ENCODE measurements around the gene ANKRD60.

ANKRD60 gene

GRCh38 chr20:58233393-58233792 is 4.9 kb upstream of the ANKRD60 start:
- H3K27ac ChIP-seq (ENCODE audit: low read depth, low read length): no peak overlapping the region
- H3K4me3 ChIP-seq (ENCODE audit: low read length): no peak overlapping the region
- no peak overlapping the region for H3K9ac ChIP-seq (ENCODE audit: low read depth, low read length)
- H3K36me3 ChIP-seq (ENCODE audit: insufficient read depth, low read length): no peaks in the 10 kb centered on the region
- whole genome bisulfite sequencing: 93% methylated on average over 8 of the region's 8 CpGs
- peaks cover 16% of the 10 kb centered on the region for H3K4me1 ChIP-seq (ENCODE audit: insufficient read depth, low read length)
- peaks cover 30% of the 10 kb centered on the region; the same call in 1 of the 2 replicates for H3K27me3 ChIP-seq (ENCODE audit: insufficient read depth, low read length)
- H3K9me3 ChIP-seq (ENCODE audit: insufficient read depth, low read depth, low read length): no peaks in the 10 kb centered on the region

- H3K9ac ChIP-seq (ENCODE audit: low read depth, low read length): no peak overlapping the region
- H3K36me3 ChIP-seq (ENCODE audit: insufficient read depth, low read length): no peaks in the 10 kb centered on the region
- H3K4me3 ChIP-seq (ENCODE audit: low read length): no peak overlapping the region
- peaks cover 16% of the 10 kb centered on the region for H3K4me1 ChIP-seq (ENCODE audit: insufficient read depth, low read length)
- WGBS: 80% methylated on average over 6 of the region's 6 CpGs
- H3K27ac ChIP-seq (ENCODE audit: low read depth, low read length): no peak overlapping the region
- H3K27me3 ChIP-seq (ENCODE audit: insufficient read depth, low read length): peaks cover 47% of the 10 kb centered on the region
- H3K9me3 ChIP-seq (ENCODE audit: insufficient read depth, low read depth, low read length): no peaks in the 10 kb centered on the region
These were observed 3.2 kb upstream of the ANKRD60 start for GRCh38 chr20:58231683-58232082.

GRCh38 chr20:58229198-58229798 is 845 bp upstream of the ANKRD60 start:
- peaks cover 12% of the 10 kb centered on the region for H3K4me1 ChIP-seq (ENCODE audit: insufficient read depth, low read length)
- H3K4me3 ChIP-seq (ENCODE audit: low read length): peak overlapping the region; percentile 66
- H3K36me3 ChIP-seq (ENCODE audit: insufficient read depth, low read length): no peaks in the 10 kb centered on the region
- H3K9ac ChIP-seq (ENCODE audit: low read depth, low read length): peak overlapping the region; percentile 84
- H3K27ac ChIP-seq (ENCODE audit: low read depth, low read length): peak overlapping the region; percentile 62
- no peaks in the 10 kb centered on the region for H3K9me3 ChIP-seq (ENCODE audit: insufficient read depth, low read depth, low read length)
- WGBS: 5% methylated on average over 11 of the region's 14 CpGs
- peaks cover 48% of the 10 kb centered on the region for H3K27me3 ChIP-seq (ENCODE audit: insufficient read depth, low read length)

GRCh38 chr20:58228103-58228483 is 360 bp downstream of the ANKRD60 start:
- no peaks in the 10 kb centered on the region for H3K36me3 ChIP-seq (ENCODE audit: insufficient read depth, low read length)
- 10% methylated on average over 29 of the region's 29 CpGs for WGBS
- H3K27ac ChIP-seq (ENCODE audit: low read depth, low read length): no peak overlapping the region
- peak overlapping the region; percentile 43 for H3K9ac ChIP-seq (ENCODE audit: low read depth, low read length)
- H3K9me3 ChIP-seq (ENCODE audit: insufficient read depth, low read depth, low read length): no peaks in the 10 kb centered on the region
- peaks cover 12% of the 10 kb centered on the region for H3K4me1 ChIP-seq (ENCODE audit: insufficient read depth, low read length)
- peak overlapping the region; percentile 60 for H3K4me3 ChIP-seq (ENCODE audit: low read length)
- H3K27me3 ChIP-seq (ENCODE audit: insufficient read depth, low read length): peaks cover 48% of the 10 kb centered on the region

- Histone ChIP-seq H3K9ac (ENCODE audit: low read depth, low read length) (no peak overlapping the region), H3K27me3 (ENCODE audit: insufficient read depth, low read length) (peaks cover 48% of the 10 kb centered on the region)
- 94% methylated on average over 5 of the region's 5 CpGs for WGBS
These were observed 906 bp downstream of the ANKRD60 start for GRCh38 chr20:58227391-58228102.

GRCh38 chr20:58225452-58226200 is 2.8 kb downstream of the ANKRD60 start:
- Histone ChIP-seq H3K9me3 (ENCODE audit: insufficient read depth, low read depth, low read length) (no peaks in the 10 kb centered on the region), H3K36me3 (ENCODE audit: insufficient read depth, low read length) (no peaks in the 10 kb centered on the region), H3K9ac (ENCODE audit: low read depth, low read length) (no peak overlapping the region), H3K4me3 (ENCODE audit: low read length) (no peak overlapping the region), H3K27ac (ENCODE audit: low read depth, low read length) (no peak overlapping the region), H3K4me1 (ENCODE audit: insufficient read depth, low read length) (peaks cover 12% of the 10 kb centered on the region), H3K27me3 (ENCODE audit: insufficient read depth, low read length) (peaks cover 48% of the 10 kb centered on the region)
- WGBS: 88% methylated on average over 15 of the region's 15 CpGs

More at GRCh38 chr20:58227391-58228102, 906 bp downstream of the ANKRD60 start:
- H3K9me3 ChIP-seq (ENCODE audit: insufficient read depth, low read depth, low read length): no peaks in the 10 kb centered on the region
- peak overlapping the region; percentile 60 for H3K4me3 ChIP-seq (ENCODE audit: low read length)
- no peaks in the 10 kb centered on the region for H3K36me3 ChIP-seq (ENCODE audit: insufficient read depth, low read length)
- H3K27ac ChIP-seq (ENCODE audit: low read depth, low read length): no peak overlapping the region
- H3K4me1 ChIP-seq (ENCODE audit: insufficient read depth, low read length): peaks cover 12% of the 10 kb centered on the region

- no peaks in the 10 kb centered on the region for H3K9me3 ChIP-seq (ENCODE audit: insufficient read depth, low read depth, low read length)
- peaks cover 8% of the 10 kb centered on the region for H3K4me1 ChIP-seq (ENCODE audit: insufficient read depth, low read length)
- no peak overlapping the region for H3K9ac ChIP-seq (ENCODE audit: low read depth, low read length)
- 87% methylated on average over 4 of the region's 5 CpGs for WGBS
- H3K4me3 ChIP-seq (ENCODE audit: low read length): no peak overlapping the region
- no peaks in the 10 kb centered on the region for H3K36me3 ChIP-seq (ENCODE audit: insufficient read depth, low read length)
- peaks cover 41% of the 10 kb centered on the region for H3K27me3 ChIP-seq (ENCODE audit: insufficient read depth, low read length)
- H3K27ac ChIP-seq (ENCODE audit: low read depth, low read length): no peak overlapping the region
These were observed 3.5 kb downstream of the ANKRD60 start for GRCh38 chr20:58224974-58225373.

GRCh38 chr20:58224097-58224496 is 4.4 kb downstream of the ANKRD60 start:
- WGBS: 97% methylated on average over 5 of the region's 5 CpGs
- Histone ChIP-seq H3K36me3 (ENCODE audit: insufficient read depth, low read length) (no peaks in the 10 kb centered on the region), H3K4me3 (ENCODE audit: low read length) (no peak overlapping the region), H3K4me1 (ENCODE audit: insufficient read depth, low read length) (0 out of 2 replicates have a peak, but pooled peaks cover 2% of the 10 kb centered on the region), H3K9me3 (ENCODE audit: insufficient read depth, low read depth, low read length) (0 out of 2 replicates have a peak, but pooled peaks cover 2% of the 10 kb centered on the region), H3K27me3 (ENCODE audit: insufficient read depth, low read length) (peaks cover 33% of the 10 kb centered on the region), H3K9ac (ENCODE audit: low read depth, low read length) (no peak overlapping the region), H3K27ac (ENCODE audit: low read depth, low read length) (no peak overlapping the region)

GRCh38 chr20:58223358-58223941 is 5.0 kb downstream of the ANKRD60 start:
- peaks cover 27% of the 10 kb centered on the region for H3K27me3 ChIP-seq (ENCODE audit: insufficient read depth, low read length)
- H3K36me3 ChIP-seq (ENCODE audit: insufficient read depth, low read length): no peaks in the 10 kb centered on the region
- no peaks in the 10 kb centered on the region for H3K4me1 ChIP-seq (ENCODE audit: insufficient read depth, low read length)
- 0 out of 2 replicates have a peak, but pooled peaks cover 4% of the 10 kb centered on the region for H3K9me3 ChIP-seq (ENCODE audit: insufficient read depth, low read depth, low read length)
- H3K9ac ChIP-seq (ENCODE audit: low read depth, low read length): no peak overlapping the region
- H3K4me3 ChIP-seq (ENCODE audit: low read length): no peak overlapping the region
- no peak overlapping the region for H3K27ac ChIP-seq (ENCODE audit: low read depth, low read length)
- 89% methylated on average over 8 of the region's 8 CpGs for WGBS

GRCh38 chr20:58222446-58222845 is 6.0 kb downstream of the ANKRD60 start:
- H3K27ac ChIP-seq (ENCODE audit: low read depth, low read length): no peak overlapping the region
- no peak overlapping the region for H3K4me3 ChIP-seq (ENCODE audit: low read length)
- peaks cover 18% of the 10 kb centered on the region for H3K27me3 ChIP-seq (ENCODE audit: insufficient read depth, low read length)
- H3K36me3 ChIP-seq (ENCODE audit: insufficient read depth, low read length): no peaks in the 10 kb centered on the region
- no peak overlapping the region for H3K9ac ChIP-seq (ENCODE audit: low read depth, low read length)
- WGBS: 92% methylated on average over 15 of the region's 15 CpGs
- 0 out of 2 replicates have a peak, but pooled peaks cover 4% of the 10 kb centered on the region for H3K9me3 ChIP-seq (ENCODE audit: insufficient read depth, low read depth, low read length)
- no peaks in the 10 kb centered on the region for H3K4me1 ChIP-seq (ENCODE audit: insufficient read depth, low read length)

GRCh38 chr20:58219342-58219700 is 9.1 kb downstream of the ANKRD60 start:
- Histone ChIP-seq H3K27me3 (ENCODE audit: insufficient read depth, low read length) (no peaks in the 10 kb centered on the region), H3K9me3 (ENCODE audit: insufficient read depth, low read depth, low read length) (0 out of 2 replicates have a peak, but pooled peaks cover 4% of the 10 kb centered on the region), H3K27ac (ENCODE audit: low read depth, low read length) (no peak overlapping the region), H3K4me3 (ENCODE audit: low read length) (no peak overlapping the region), H3K36me3 (ENCODE audit: insufficient read depth, low read length) (no peaks in the 10 kb centered on the region), H3K9ac (ENCODE audit: low read depth, low read length) (no peak overlapping the region), H3K4me1 (ENCODE audit: insufficient read depth, low read length) (no peaks in the 10 kb centered on the region)
- 94% methylated on average over 4 of the region's 4 CpGs for WGBS

All from HUES64 (cell line).